HCT116 (cell line): Measurements from ENCODE around the gene AGAP1. TPM values are rescaled to one million over a fixed set of nuclear protein-coding genes. Genes with fewer than 3 reads are reported as not detected.

Experiments
- ATAC-seq: fragments of 200-7000 bp; cut with Tn5 transposase; 2 replicates; pipeline ENCODE4 v1.9.1; 2020; ENCODE audit warnings: mild to moderate bottlenecking, moderate library complexity
- BruUV-seq: library from RNA; stranded (reverse); fragments of 400-500 nt; replicated peaks from 2 replicates; lab custom pipeline; 2021; lab: Mats Ljungman, UMichigan
- CTCF ChIA-PET: fragments of 300-600 bp; sonication (Branson Sonifier 250); formaldehyde crosslinking; loops from one replicate; lab custom pipeline; 2021; ENCODE audit warnings: antibody characterized with exemption; lab: Charles Lee
- POLR2A ChIA-PET: fragments of 300-600, 350-600 bp; sonication (Branson Sonifier 250); formaldehyde crosslinking; loops from one replicate; lab custom pipeline; 2021; ENCODE audit warnings: antibody characterized with exemption; lab: Charles Lee
- RAD21 ChIA-PET, 2 experiments: fragments of 300-600 bp; sonication (Branson Sonifier 250); formaldehyde crosslinking; loops; one replicate each; lab custom pipeline; 2023; ENCODE audit warnings: low total read pairs in 2 of 2; ENCODE audit not compliant: uncharacterized antibody in 2 of 2, unreplicated experiment in 2 of 2, low non-redundant PET in 1 of 2; lab: Charles Lee
- DNase-seq: peaks from one replicate; pipeline ENCODE4 v3.0.0-alpha.2; 2010; ENCODE audit warnings: low read depth, low spot score
- H2AFZ ChIP-seq: fragments of 200-600 bp; shearing (Covaris generic), sonication (generic); 2 replicates; pipeline ENCODE4 v1.6.1; 2017; ENCODE audit warnings: low read depth, mixed run types, mixed read lengths, antibody characterized with exemption, low read length; ENCODE audit not compliant: poor library complexity, severe bottlenecking
- H3K27ac ChIP-seq: 2 replicates; pipeline ENCODE4 v1.5.1; 2012; ENCODE audit warnings: low read depth, low read length
- H3K27me3 ChIP-seq: fragments of 200-600 bp; sonication (generic); 2 replicates; pipeline ENCODE4 v1.6.1; 2016; ENCODE audit warnings: mixed run types, low read length, mixed read lengths; ENCODE audit not compliant: insufficient read depth
- H3K36me3 ChIP-seq, 2 experiments: fragments of 200-500 bp in 1 of 2; fragments of 200-600 bp in 1 of 2; sonication (Bioruptor generic) in 1 of 2; sonication (generic) in 1 of 2; 2 replicates each; pipeline versions ENCODE4 v1.5.1 to v1.6.1; 2014 to 2016; ENCODE audit warnings: low read length in 2 of 2, inconsistent platforms in 1 of 2, mixed read lengths in 1 of 2, mixed run types in 1 of 2; ENCODE audit not compliant: insufficient read depth in 2 of 2, control insufficient read depth in 1 of 2
- H3K4me1 ChIP-seq, 2 experiments: fragments of 200-600 bp in 1 of 2; sonication (generic) in 1 of 2; 2 replicates each; pipeline versions ENCODE4 v1.5.1 to v1.6.1; 2012 to 2017; ENCODE audit warnings: low read length in 2 of 2, inconsistent platforms in 1 of 2, mild to moderate bottlenecking in 1 of 2, mixed read lengths in 1 of 2, mixed run types in 1 of 2, moderate library complexity in 1 of 2; ENCODE audit not compliant: insufficient read depth in 2 of 2, control insufficient read depth in 1 of 2
- H3K4me2 ChIP-seq: fragments of 200-600 bp; sonication (generic); 2 replicates; pipeline ENCODE4 v1.6.1; 2017; ENCODE audit warnings: mixed run types, low read length, mixed read lengths
- H3K4me3 ChIP-seq, 2 experiments: fragments of 200-600 bp in 1 of 2; sonication (generic) in 1 of 2; replicated peaks in 1 of 2; 2 replicates each; pipeline ENCODE4 v1.5.1; 2011 to 2016; ENCODE audit warnings: low read length in 2 of 2, control low read depth in 1 of 2, low read depth in 1 of 2, mild to moderate bottlenecking in 1 of 2, mixed read lengths in 1 of 2, mixed run types in 1 of 2
- H3K79me2 ChIP-seq: fragments of 200-600 bp; sonication (generic); 2 replicates; pipeline ENCODE4 v1.6.1; 2017; ENCODE audit warnings: mild to moderate bottlenecking, mixed run types, low read length, moderate library complexity, mixed read lengths; ENCODE audit not compliant: insufficient read depth
- H3K9ac ChIP-seq: fragments of 200-600 bp; sonication (generic); 2 replicates; pipeline ENCODE4 v1.6.1; 2016; ENCODE audit warnings: low read length, mixed read lengths
- H3K9me2 ChIP-seq: fragments of 200-600 bp; sonication (generic), shearing (Covaris generic); 2 replicates; pipeline ENCODE4 v1.6.1; 2017; ENCODE audit warnings: mixed run types, mild to moderate bottlenecking, moderate library complexity; ENCODE audit not compliant: insufficient read depth
- H3K9me3 ChIP-seq, 2 experiments: fragments of 200-500 bp in 1 of 2; fragments of 200-600 bp in 1 of 2; sonication (Bioruptor generic) in 1 of 2; sonication (generic) in 1 of 2; 2 replicates each; pipeline ENCODE4 v1.6.1; 2014 to 2017; ENCODE audit warnings: low read length in 2 of 2, mixed read lengths in 2 of 2, inconsistent platforms in 1 of 2, low read depth in 1 of 2, mild to moderate bottlenecking in 1 of 2, mixed run types in 1 of 2, moderate library complexity in 1 of 2; ENCODE audit not compliant: control insufficient read depth in 1 of 2, insufficient read depth in 1 of 2
- H4K20me1 ChIP-seq: fragments of 200-600 bp; sonication (generic), shearing (Covaris generic); 2 replicates; pipeline ENCODE4 v1.6.1; 2017; ENCODE audit warnings: mixed run types, mild to moderate bottlenecking, moderate library complexity; ENCODE audit not compliant: insufficient read depth
- CBX3 ChIP-seq: IDR thresholded peaks from 2 replicates; pipeline ENCODE4 v1.6.1; 2012; ENCODE audit warnings: low read depth
- CEBPB ChIP-seq: IDR thresholded peaks from 2 replicates; pipeline ENCODE4 v1.6.1; 2012; ENCODE audit warnings: low read depth
- CTCF ChIP-seq, 3 experiments: fragments of 200-600 bp in 1 of 3; sonication (generic) in 1 of 3; IDR thresholded peaks in 2 of 3; conservative IDR thresholded peaks in 1 of 3; 2 replicates each; pipeline ENCODE4 v1.5.1; 2012 to 2017; ENCODE audit warnings: low read depth in 2 of 3, low read length in 2 of 3, antibody characterized with exemption in 1 of 3, borderline replicate concordance in 1 of 3, control low read depth in 1 of 3, mild to moderate bottlenecking in 1 of 3, mixed read lengths in 1 of 3, mixed run types in 1 of 3, moderate library complexity in 1 of 3; ENCODE audit not compliant: insufficient read depth in 1 of 3
- EGR1 ChIP-seq: IDR thresholded peaks from 2 replicates; pipeline ENCODE4 v1.6.1; 2012; ENCODE audit warnings: low read depth
- ELF1 ChIP-seq: IDR thresholded peaks from 2 replicates; pipeline ENCODE4 v1.6.1; 2012; ENCODE audit warnings: low read depth, borderline replicate concordance
- EZH2 ChIP-seq: fragments of 200-600 bp; sonication (generic); IDR thresholded peaks from 2 replicates; pipeline ENCODE4 v1.6.1; 2017; ENCODE audit warnings: antibody characterized with exemption, mixed run types
- EZH2phosphoT487 ChIP-seq: fragments of 200-600 bp; IDR thresholded peaks from 2 replicates; pipeline ENCODE4 v1.6.1; 2018; ENCODE audit warnings: antibody characterized with exemption, borderline replicate concordance
- FOSL1 ChIP-seq: IDR thresholded peaks from 2 replicates; pipeline ENCODE4 v1.6.1; 2012; ENCODE audit warnings: low read depth
- JUND ChIP-seq: IDR thresholded peaks from 2 replicates; pipeline ENCODE4 v1.6.1; 2012
- MAX ChIP-seq: IDR thresholded peaks from 2 replicates; pipeline ENCODE4 v1.6.1; 2012
- POLR2A ChIP-seq: IDR thresholded peaks from 2 replicates; pipeline ENCODE4 v1.7.0; 2011; ENCODE audit warnings: borderline replicate concordance; ENCODE audit not compliant: insufficient read depth, insufficient read length; ENCODE audit errors: extremely low read depth
- RAD21 ChIP-seq: IDR thresholded peaks from 2 replicates; pipeline ENCODE4 v1.6.1; 2012; ENCODE audit warnings: low read depth, mild to moderate bottlenecking
- REST ChIP-seq: IDR thresholded peaks from 2 replicates; pipeline ENCODE4 v1.6.1; 2012; ENCODE audit warnings: low read depth
- SP1 ChIP-seq: IDR thresholded peaks from 2 replicates; pipeline ENCODE4 v1.6.1; 2012; ENCODE audit warnings: low read depth
- SRF ChIP-seq: IDR thresholded peaks from 2 replicates; pipeline ENCODE4 v1.6.1; 2012; ENCODE audit warnings: low read depth
- TCF7L2 ChIP-seq: IDR thresholded peaks from 2 replicates; pipeline ENCODE4 v1.7.0; 2011; ENCODE audit warnings: borderline replicate concordance, inconsistent platforms; ENCODE audit not compliant: insufficient read depth, insufficient read length; ENCODE audit errors: extremely low read depth
- YY1 ChIP-seq: IDR thresholded peaks from 2 replicates; pipeline ENCODE4 v1.6.1; 2011; ENCODE audit warnings: low read length, low read depth, moderate library complexity, mild to moderate bottlenecking; ENCODE audit not compliant: insufficient replicate concordance; ENCODE audit errors: extremely low read depth
- ZBTB33 ChIP-seq: IDR thresholded peaks from 2 replicates; pipeline ENCODE4 v1.6.1; 2011; ENCODE audit warnings: mild to moderate bottlenecking, low read length, moderate library complexity; ENCODE audit not compliant: insufficient replicate concordance; ENCODE audit errors: extremely low read depth
- ZNF274 ChIP-seq: fragments of 200-500 bp; sonication (Bioruptor generic); IDR thresholded peaks from 2 replicates; pipeline ENCODE4 v1.6.1; 2014; ENCODE audit warnings: mild to moderate bottlenecking, low read depth, low read length, inconsistent platforms
- intact Hi-C: fragments of 100-400 bp; cut with micrococcal nuclease; formaldehyde crosslinking; loops from 2 replicates; pipeline ENCODE4 v1.10.0; 2022
- total RNA-seq: library from RNA; stranded (reverse); gene quantifications from one replicate; pipeline ENCODE4 v1.2.1, GENCODE V29; 2021; ENCODE audit not compliant: unreplicated experiment

AGAP1 gene
- total RNA-seq, 1 experiment from 2014 or later: 43.8 TPM

GRCh38 chr2:236056141-236056540, 562.3 kb downstream of the AGAP1 start:
- Histone ChIP-seq H3K36me3 (0 out of 4 replicates have a peak, but pooled peaks cover 0 to 7% of the 10 kb centered on the region in 2 experiments), H3K4me1 (no peaks in the 10 kb centered on the region), H3K4me3 (no peak overlapping the region), H3K27me3 (no peaks in the 10 kb centered on the region), H3K9me2 (no peaks in the 10 kb centered on the region), H3K9ac (no peak overlapping the region), H2AFZ (no peak overlapping the region), H4K20me1 (no peaks in the 10 kb centered on the region)
- no TSS peak for BruUV-seq
- CTCF ChIA-PET: no interaction called here
- TF ChIP-seq POLR2A: no peak
- no peak for TF ChIP-seq FOSL1
- no peak for TF ChIP-seq SP1
- TF ChIP-seq SRF: no peak
- no peak for TF ChIP-seq CEBPB
- no peak for TF ChIP-seq ZNF274
- no peak for TF ChIP-seq TCF7L2
- TF ChIP-seq ELF1: no peak
- no peak for TF ChIP-seq EGR1
- TF ChIP-seq CTCF (IDR thresholded peaks at IDR 0.05 in 2 of 3, conservative IDR thresholded peaks at IDR 0.05 in 1 of 3; ENCODE audit: borderline replicate concordance in 1 of 3, insufficient read depth in 1 of 3, low read depth in 2 of 3, low read length in 2 of 3): no peak
- no peak for TF ChIP-seq EZH2phosphoT487
- TF ChIP-seq REST: no peak
- no peak for TF ChIP-seq CBX3
- TF ChIP-seq ZBTB33: no peak
- no peak for TF ChIP-seq JUND
- TF ChIP-seq EZH2: no peak
- TF ChIP-seq MAX: no peak
- TF ChIP-seq RAD21: no peak
- no peak for TF ChIP-seq YY1
- TF ChIP-seq, all 23 proteins: peak for 0
- H3K27ac ChIP-seq: no peak overlapping the region
- ATAC-seq (no peak), DNase-seq (no peak)
- intact Hi-C loops: no loop called here
- H3K79me2 ChIP-seq: no peaks in the 10 kb centered on the region
- no peak overlapping the region for H3K4me2 ChIP-seq
- 0 out of 4 replicates have a peak, but pooled peaks cover 0 to 7% of the 10 kb centered on the region in 2 experiments for H3K9me3 ChIP-seq
- ChIA-PET RAD21 (no interaction called here), POLR2A (no interaction called here)
